ENCODE results near the gene CDHR3. TPM values are rescaled to one million over a fixed set of nuclear protein-coding genes. Genes with fewer than 3 reads are reported as not detected.

Gene CDHR3
- total RNA-seq, 4 donors from 2014 or later = 4.3 to 29.5 (median 27.0) TPM

- Histone ChIP-seq H3K4me1 (peaks cover 6 to 74% (median 11%) of the 10 kb centered on the region in 3 donors), H3K36me3 (no peaks in the 10 kb centered on the region), H3K27me3 (no peaks in the 10 kb centered on the region), H3K27ac (no peak overlapping the region), H3K9me3 (no peaks in the 10 kb centered on the region), H3K4me3 (no peak overlapping the region)
- WGBS, 2 donors (ENCODE audit: low coverage in 1 of 2) = 80 to 91% methylated on average over 1 to 6 of the region's 7 CpGs
- ATAC-seq = no peak
- TF ChIP-seq CTCF (IDR thresholded peaks at IDR 0.05) (no peak), POLR2AphosphoS5 (IDR thresholded peaks at IDR 0.05) (no peak), EP300 (IDR thresholded peaks at IDR 0.05) (no peak), POLR2A (IDR thresholded peaks at IDR 0.05) (no peak)
Observed at GRCh38 chr7:106060394-106060920, 97.4 kb downstream of the CDHR3 start.

GRCh38 chr7:106061301-106061979 lies 98.4 kb downstream of the CDHR3 start:
- no peak overlapping the region for H3K4me3 ChIP-seq
- TF ChIP-seq POLR2AphosphoS5 (IDR thresholded peaks at IDR 0.05) = no peak
- no peak for TF ChIP-seq POLR2A (IDR thresholded peaks at IDR 0.05)
- no peaks in the 10 kb centered on the region for H3K9me3 ChIP-seq
- no peaks in the 10 kb centered on the region for H3K36me3 ChIP-seq
- no peak for ATAC-seq
- H3K27me3 ChIP-seq = no peaks in the 10 kb centered on the region
- H3K4me1 ChIP-seq = peaks cover 6 to 84% (median 18%) of the 10 kb centered on the region in 3 donors
- 95% methylated on average over 8 of the region's 9 CpGs; no CpG with 5 or more reads in 1 of the 2 donors for WGBS, 2 donors (ENCODE audit: low coverage in 1 of 2)
- H3K27ac ChIP-seq = no peak overlapping the region

- Histone ChIP-seq H3K27me3 (no peaks in the 10 kb centered on the region), H3K4me3 (no peak overlapping the region), H3K4me1 (peaks cover 6 to 86% (median 18%) of the 10 kb centered on the region in 3 donors), H3K36me3 (no peaks in the 10 kb centered on the region), H3K9me3 (no peaks in the 10 kb centered on the region), H3K27ac (no peak overlapping the region)
- ATAC-seq = no peak
- WGBS, 2 donors (ENCODE audit: low coverage in 1 of 2) = 94% methylated on average over 3 of the region's 7 CpGs; no CpG with 5 or more reads in 1 of the 2 donors
- TF ChIP-seq CTCF (IDR thresholded peaks at IDR 0.05) = no peak
- no peak for TF ChIP-seq POLR2A (IDR thresholded peaks at IDR 0.05)
- TF ChIP-seq EP300 (IDR thresholded peaks at IDR 0.05) = no peak
- TF ChIP-seq POLR2AphosphoS5 (IDR thresholded peaks at IDR 0.05) = no peak
Observed at GRCh38 chr7:106062006-106062405, 98.9 kb downstream of the CDHR3 start.

- Histone ChIP-seq H3K27me3 (no peaks in the 10 kb centered on the region), H3K36me3 (no peaks in the 10 kb centered on the region), H3K4me3 (no peak overlapping the region), H3K9me3 (no peaks in the 10 kb centered on the region), H3K4me1 (peaks cover 6 to 84% (median 14%) of the 10 kb centered on the region in 3 donors), H3K27ac (peak overlapping the region in 1 of 4 donors; percentile 1)
- no peak for ATAC-seq
- TF ChIP-seq POLR2A (IDR thresholded peaks at IDR 0.05) = no peak
- no peak for TF ChIP-seq CTCF (IDR thresholded peaks at IDR 0.05)
- no peak for TF ChIP-seq EP300 (IDR thresholded peaks at IDR 0.05)
- no peak for TF ChIP-seq POLR2AphosphoS5 (IDR thresholded peaks at IDR 0.05)
- WGBS, 2 donors (ENCODE audit: low coverage in 1 of 2) = 83% methylated on average over 1 of the region's 2 CpGs; no CpG with 5 or more reads in 1 of the 2 donors
Observed at GRCh38 chr7:106062521-106062931, 99.5 kb downstream of the CDHR3 start.

- Histone ChIP-seq H3K36me3 (no peaks in the 10 kb centered on the region), H3K27me3 (no peaks in the 10 kb centered on the region), H3K27ac (peak overlapping the region in 1 of 4 donors; percentile 1), H3K4me1 (peaks cover 6 to 82% (median 14%) of the 10 kb centered on the region in 3 donors), H3K9me3 (no peaks in the 10 kb centered on the region), H3K4me3 (no peak overlapping the region)
- ATAC-seq = no peak
- TF ChIP-seq CTCF (IDR thresholded peaks at IDR 0.05) (no peak), POLR2A (IDR thresholded peaks at IDR 0.05) (no peak), POLR2AphosphoS5 (IDR thresholded peaks at IDR 0.05) (no peak), EP300 (IDR thresholded peaks at IDR 0.05) (no peak)
- WGBS, 2 donors (ENCODE audit: low coverage in 1 of 2) = 80 to 81% methylated on average over 4 to 6 of the region's 6 CpGs
Observed at GRCh38 chr7:106063024-106063423, 100.0 kb downstream of the CDHR3 start.

All from gastroesophageal sphincter (tissue), 4 donors.